Calu3 (cell line): ENCODE data around the gene CROCC2. TPM values are rescaled to one million over a fixed set of nuclear protein-coding genes. Genes with fewer than 3 reads are reported as not detected.

Experiments used
- BruUV-seq: library from RNA; stranded (reverse); fragments of 400-500 nt; replicated peaks from 2 replicates; lab custom pipeline; 2021; lab: Mats Ljungman, UMichigan
- CTCF ChIA-PET: fragments of 300-600 bp; sonication (Branson Sonifier 250); formaldehyde crosslinking; loops from one replicate; lab custom pipeline; 2022; ENCODE audit warnings: antibody characterized with exemption; lab: Charles Lee
- DNase-seq: peaks from one replicate; pipeline ENCODE4 v3.0.0; 2022
- H3K27ac Mint-ChIP-seq: one replicate; pipeline ENCODE4 v1.8.0; 2022; ENCODE audit warnings: mixed read lengths; ENCODE audit not compliant: unreplicated experiment
- H3K27me3 Mint-ChIP-seq: one replicate; pipeline ENCODE4 v1.8.0; 2022; ENCODE audit warnings: mixed read lengths; ENCODE audit not compliant: unreplicated experiment
- H3K36me3 Mint-ChIP-seq: one replicate; pipeline ENCODE4 v1.8.0; 2022; ENCODE audit warnings: mild to moderate bottlenecking, moderate library complexity, mixed read lengths; ENCODE audit not compliant: insufficient read depth, unreplicated experiment
- H3K4me1 Mint-ChIP-seq: one replicate; pipeline ENCODE4 v1.8.0; 2022; ENCODE audit warnings: mild to moderate bottlenecking, low read depth, mixed read lengths; ENCODE audit not compliant: unreplicated experiment
- H3K4me3 Mint-ChIP-seq: one replicate; pipeline ENCODE4 v1.8.0; 2022; ENCODE audit warnings: mild to moderate bottlenecking, low read depth, moderate library complexity, mixed read lengths; ENCODE audit not compliant: unreplicated experiment
- H3K9me3 Mint-ChIP-seq: one replicate; pipeline ENCODE4 v1.8.0; 2022; ENCODE audit warnings: low read depth, mixed read lengths; ENCODE audit not compliant: unreplicated experiment
- CTCF ChIP-seq: fragments of 200-600 bp; IDR thresholded peaks from one replicate; pipeline ENCODE4 v1.8.0; 2022; ENCODE audit warnings: antibody characterized with exemption; ENCODE audit not compliant: unreplicated experiment
- intact Hi-C: fragments of 100-400 bp; cut with micrococcal nuclease; formaldehyde crosslinking; loops from one replicate; pipeline ENCODE4 v1.10.0; 2022; ENCODE audit not compliant: unreplicated experiment
- total RNA-seq: library from RNA; stranded (reverse); gene quantifications from 2 replicates; pipeline ENCODE4 v1.2.3, GENCODE V29; 2022

CROCC2 gene
- total RNA-seq, 1 experiment from 2014 or later, result not detected

GRCh38 chr2:240931319-240931949 is 25.3 kb downstream of the CROCC2 start:
- BruUV-seq, result no TSS peak
- H3K4me1 Mint-ChIP-seq, result no peaks in the 10 kb centered on the region
- H3K36me3 Mint-ChIP-seq, result no peaks in the 10 kb centered on the region
- TF ChIP-seq CTCF, result no peak
- no peak overlapping the region for H3K27ac Mint-ChIP-seq
- no peaks in the 10 kb centered on the region for H3K9me3 Mint-ChIP-seq
- H3K4me3 Mint-ChIP-seq, result no peak overlapping the region
- intact Hi-C loops, result no loop called here
- CTCF ChIA-PET, result no interaction called here
- peaks cover 90% of the 10 kb centered on the region for H3K27me3 Mint-ChIP-seq
- DNase-seq, result no peak

GRCh38 chr2:240932001-240932723 is 26.0 kb downstream of the CROCC2 start:
- CTCF ChIA-PET, result no interaction called here
- no peaks in the 10 kb centered on the region for H3K9me3 Mint-ChIP-seq
- no TSS peak for BruUV-seq
- DNase-seq, result no peak
- H3K36me3 Mint-ChIP-seq, result no peaks in the 10 kb centered on the region
- TF ChIP-seq CTCF, result no peak
- H3K27me3 Mint-ChIP-seq, result peaks cover 90% of the 10 kb centered on the region
- H3K27ac Mint-ChIP-seq, result no peak overlapping the region
- no peak overlapping the region for H3K4me3 Mint-ChIP-seq
- intact Hi-C loops, result no loop called here
- H3K4me1 Mint-ChIP-seq, result no peaks in the 10 kb centered on the region

- no TSS peak for BruUV-seq
- no peak overlapping the region for H3K4me3 Mint-ChIP-seq
These were observed 26.6 kb downstream of the CROCC2 start for GRCh38 chr2:240932724-240933047.

More at GRCh38 chr2:240932724-240933047, 26.6 kb downstream of the CROCC2 start:
- no peak for DNase-seq
- H3K27me3 Mint-ChIP-seq, result peaks cover 90% of the 10 kb centered on the region
- CTCF ChIA-PET, result no interaction called here
- H3K27ac Mint-ChIP-seq, result no peak overlapping the region
- intact Hi-C loops, result no loop called here
- no peaks in the 10 kb centered on the region for H3K9me3 Mint-ChIP-seq
- H3K4me1 Mint-ChIP-seq, result no peaks in the 10 kb centered on the region
- H3K36me3 Mint-ChIP-seq, result no peaks in the 10 kb centered on the region
- no peak for TF ChIP-seq CTCF
